Medulla oblongata (tissue), 1 donor: Measurements from ENCODE around the gene NATD1.
"Not testable (repeated sequence)": the region's sequence is repeated elsewhere in the genome, so short reads cannot be mapped to it uniquely, and the experiment has no call there.

ENCODE experiments used
- DNase-seq: peaks from one replicate; pipeline ENCODE4 v3.0.0-alpha.2; 2015; ENCODE audit errors: extremely low spot score

Gene NATD1

GRCh38 chr17:21246698-21247097 is 6.5 kb downstream of the NATD1 start:
- DNase-seq = no peak

- DNase-seq = no peak
Measured at GRCh38 chr17:21245639-21246084, 7.5 kb downstream of the NATD1 start.

GRCh38 chr17:21243516-21244303 is 9.5 kb downstream of the NATD1 start:
- no peak for DNase-seq

- DNase-seq = no peak
Measured at GRCh38 chr17:21242780-21243515, 10.3 kb downstream of the NATD1 start.

GRCh38 chr17:21242026-21242697 is 11.0 kb downstream of the NATD1 start:
- no peak for DNase-seq

- DNase-seq = no peak
Measured at GRCh38 chr17:21241564-21241963, 11.6 kb downstream of the NATD1 start.

- no peak for DNase-seq
Measured at GRCh38 chr17:21240369-21241055, 12.7 kb downstream of the NATD1 start.

- peak; percentile 14 for DNase-seq
Measured at GRCh38 chr17:21239680-21240368, 13.4 kb downstream of the NATD1 start.

- DNase-seq = no peak
Measured at GRCh38 chr17:21235921-21236320, 17.3 kb downstream of the NATD1 start.

GRCh38 chr17:21233581-21234347 is 19.4 kb downstream of the NATD1 start:
- DNase-seq = no peak

- DNase-seq = no peak
Measured at GRCh38 chr17:21232033-21232749, 21.0 kb downstream of the NATD1 start.

GRCh38 chr17:21231533-21231932 is 21.7 kb downstream of the NATD1 start:
- DNase-seq = no peak

GRCh38 chr17:21228845-21229244 is 24.4 kb downstream of the NATD1 start:
- DNase-seq = no peak

- DNase-seq = no peak
Measured at GRCh38 chr17:21228111-21228510, 25.1 kb downstream of the NATD1 start.

- DNase-seq = not testable (repeated sequence)
Measured at GRCh38 chr17:21227277-21227676, 25.9 kb downstream of the NATD1 start.

- DNase-seq = no peak
Measured at GRCh38 chr17:21223086-21223485, 30.1 kb downstream of the NATD1 start.

GRCh38 chr17:21218831-21219380 is 34.3 kb downstream of the NATD1 start:
- no peak for DNase-seq

GRCh38 chr17:21218101-21218500 is 35.1 kb downstream of the NATD1 start:
- DNase-seq = no peak

- no peak for DNase-seq
Measured at GRCh38 chr17:21217346-21217745, 35.9 kb downstream of the NATD1 start.

GRCh38 chr17:21215935-21216334 is 37.3 kb downstream of the NATD1 start:
- DNase-seq = no peak
